WTC11 (cell line): ENCODE data around the gene HLCS. TPM values are rescaled to one million over a fixed set of nuclear protein-coding genes. Genes with fewer than 3 reads are reported as not detected.
A peak's percentile ranks its signal among the peaks of the same experiment; 100 is the strongest.

Experiments
- ATAC-seq: fragments of 200-7000 bp; cut with Tn5 transposase; 2 replicates; pipeline ENCODE4 v1.10.0; 2021; ENCODE audit warnings: mild to moderate bottlenecking, moderate library complexity
- CTCF ChIA-PET: fragments of 300-600 bp; sonication (Branson Sonifier 250); formaldehyde crosslinking; loops from one replicate; lab custom pipeline; 2021; ENCODE audit warnings: antibody characterized with exemption; lab: Charles Lee
- POLR2A ChIA-PET: fragments of 350-600 bp; sonication (Branson Sonifier 250); formaldehyde crosslinking; loops from one replicate; lab custom pipeline; 2021; ENCODE audit warnings: antibody characterized with exemption; lab: Charles Lee
- DNase-seq: peaks from one replicate; pipeline ENCODE4 v3.0.0; 2021; ENCODE audit warnings: low spot score
- H3K27ac Mint-ChIP-seq: 2 replicates; pipeline ENCODE4 v1.8.0; 2021; ENCODE audit warnings: mixed read lengths
- H3K27me3 Mint-ChIP-seq: 2 replicates; pipeline ENCODE4 v1.8.0; 2021; ENCODE audit warnings: low read depth, mild to moderate bottlenecking, moderate library complexity, mixed read lengths
- H3K36me3 Mint-ChIP-seq: 2 replicates; pipeline ENCODE4 v1.8.0; 2021; ENCODE audit warnings: mixed read lengths
- H3K4me1 Mint-ChIP-seq: 2 replicates; pipeline ENCODE4 v1.8.0; 2022; ENCODE audit warnings: mixed read lengths
- H3K4me3 Mint-ChIP-seq: 2 replicates; pipeline ENCODE4 v1.8.0; 2021; ENCODE audit warnings: mild to moderate bottlenecking, moderate library complexity, mixed read lengths
- H3K9me3 Mint-ChIP-seq: 2 replicates; pipeline ENCODE4 v1.8.0; 2021; ENCODE audit warnings: mixed read lengths
- ATF1 ChIP-seq: sonication (generic); formaldehyde crosslinking; IDR thresholded peaks from 2 replicates; pipeline ENCODE4 v1.8.1; 2023; ENCODE audit warnings: mild to moderate bottlenecking, moderate library complexity, missing genetic modification reagents
- ATF6 ChIP-seq: sonication (generic); formaldehyde crosslinking; IDR thresholded peaks from 2 replicates; pipeline ENCODE4 v1.8.1; 2023; ENCODE audit warnings: mild to moderate bottlenecking, missing genetic modification reagents
- CBFB ChIP-seq: sonication (generic); formaldehyde crosslinking; IDR thresholded peaks from 2 replicates; pipeline ENCODE4 v1.8.1; 2022; ENCODE audit warnings: mild to moderate bottlenecking, low read depth, missing genetic modification reagents
- CREB1 ChIP-seq: sonication (generic); formaldehyde crosslinking; IDR thresholded peaks from 2 replicates; pipeline ENCODE4 v1.8.0; 2023; ENCODE audit warnings: mild to moderate bottlenecking, missing genetic modification reagents
- CREM ChIP-seq: sonication (generic); formaldehyde crosslinking; IDR thresholded peaks from 2 replicates; pipeline ENCODE4 v1.8.1; 2022; ENCODE audit warnings: mild to moderate bottlenecking, missing genetic modification reagents, moderate library complexity
- CTCF ChIP-seq: fragments of 200-600 bp; IDR thresholded peaks from 2 replicates; pipeline ENCODE4 v1.8.0; 2022; ENCODE audit warnings: antibody characterized with exemption
- E2F1 ChIP-seq: sonication (generic); formaldehyde crosslinking; IDR thresholded peaks from 2 replicates; pipeline ENCODE4 v1.8.0; 2022; ENCODE audit warnings: mild to moderate bottlenecking, missing genetic modification reagents
- IRF1 ChIP-seq: sonication (generic); formaldehyde crosslinking; IDR thresholded peaks from 2 replicates; pipeline ENCODE4 v1.8.0; 2023; ENCODE audit warnings: missing genetic modification reagents
- JUN ChIP-seq: sonication (generic); formaldehyde crosslinking; IDR thresholded peaks from 2 replicates; pipeline ENCODE4 v1.8.0; 2023; ENCODE audit warnings: mild to moderate bottlenecking, missing genetic modification reagents
- MAX ChIP-seq: sonication (generic); formaldehyde crosslinking; IDR thresholded peaks from 2 replicates; pipeline ENCODE4 v1.8.0; 2022; ENCODE audit warnings: mild to moderate bottlenecking, missing genetic modification reagents
- NR1H2 ChIP-seq: sonication (generic); formaldehyde crosslinking; IDR thresholded peaks from 2 replicates; pipeline ENCODE4 v1.9.0; 2021; ENCODE audit warnings: mild to moderate bottlenecking, moderate library complexity, missing genetic modification reagents
- SP1 ChIP-seq: sonication (generic); formaldehyde crosslinking; conservative IDR thresholded peaks from 2 replicates; pipeline ENCODE4 v1.8.1; 2022; ENCODE audit warnings: missing genetic modification reagents
- TCF7 ChIP-seq: sonication (generic); formaldehyde crosslinking; IDR thresholded peaks from 2 replicates; pipeline ENCODE4 v1.8.0; 2022; ENCODE audit warnings: mild to moderate bottlenecking, low read depth, missing genetic modification reagents, moderate library complexity
- TP53 ChIP-seq: sonication (generic); formaldehyde crosslinking; IDR thresholded peaks from 2 replicates; pipeline ENCODE4 v1.8.1; 2023; ENCODE audit warnings: mild to moderate bottlenecking, missing genetic modification reagents
- ZNF138 ChIP-seq: sonication (generic); formaldehyde crosslinking; conservative IDR thresholded peaks from 2 replicates; pipeline ENCODE4 v1.8.1; 2022; ENCODE audit warnings: mild to moderate bottlenecking, moderate library complexity, missing genetic modification reagents
- ZNF219 ChIP-seq: sonication (generic); formaldehyde crosslinking; IDR thresholded peaks from 2 replicates; pipeline ENCODE4 v1.8.0; 2023; ENCODE audit warnings: missing genetic modification reagents, mild to moderate bottlenecking, borderline replicate concordance
- ZNF232 ChIP-seq: sonication (generic); formaldehyde crosslinking; IDR thresholded peaks from 2 replicates; pipeline ENCODE4 v1.8.0; 2022; ENCODE audit warnings: mild to moderate bottlenecking, missing genetic modification reagents
- ZNF423 ChIP-seq: fragments of 250-450 bp; sonication (Bioruptor Pico); IDR thresholded peaks from 2 replicates; pipeline ENCODE4 v2.1.2; 2022; ENCODE audit warnings: mild to moderate bottlenecking, moderate library complexity
- total RNA-seq: library from RNA; stranded (reverse); gene quantifications from 3 replicates; pipeline ENCODE4 v1.2.3, GENCODE V29; 2021
- TF ChIP-seq, protein P1 (sequence below): sonication (generic); formaldehyde crosslinking; IDR thresholded peaks from 2 replicates; pipeline ENCODE4 v1.8.1; 2023; ENCODE audit warnings: mild to moderate bottlenecking, moderate library complexity, missing genetic modification reagents
- TF ChIP-seq, protein P2 (sequence below): sonication (generic); formaldehyde crosslinking; IDR thresholded peaks from 2 replicates; pipeline ENCODE4 v1.8.0; 2023; ENCODE audit warnings: missing genetic modification reagents, mild to moderate bottlenecking, borderline replicate concordance

Gene HLCS
- total RNA-seq, 1 experiment from 2014 or later: 9.3 TPM

DNA sequence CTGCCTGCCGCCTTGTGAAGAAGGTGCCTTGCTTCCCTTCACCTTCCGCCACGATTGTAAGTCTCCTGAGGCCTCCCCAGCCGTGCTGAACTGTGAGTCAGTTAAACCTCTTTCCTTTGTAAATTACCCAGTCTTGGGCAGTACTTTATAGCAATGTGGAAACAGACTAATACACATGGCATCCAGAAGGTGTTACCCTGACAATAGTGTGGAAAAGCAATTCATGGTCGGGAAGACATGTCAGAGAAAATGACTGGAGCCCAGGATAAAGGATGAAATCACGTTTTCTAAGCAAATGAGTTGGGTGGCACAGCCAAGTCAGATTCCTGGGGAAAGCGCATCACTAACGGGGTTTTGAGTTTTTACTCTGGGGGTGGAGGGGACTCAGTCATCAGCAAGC is 76.4 kb downstream of the HLCS start:
- CTCF ChIA-PET: no interaction called here
- no peaks in the 10 kb centered on the region; the same call in 1 of the 2 replicates for H3K36me3 Mint-ChIP-seq
- no peaks in the 10 kb centered on the region for H3K27me3 Mint-ChIP-seq

More for the DNA sequence above, 76.4 kb downstream of the HLCS start:
- no peaks in the 10 kb centered on the region; the same call in 1 of the 2 replicates for H3K9me3 Mint-ChIP-seq
- no peak for DNase-seq
- TF ChIP-seq MAX (CRISPR knock-in tag) (no peak), TP53 (CRISPR knock-in tag) (no peak), JUN (no peak), E2F1 (no peak), ZNF232 (CRISPR knock-in tag) (no peak), ATF1 (no peak), SP1 (CRISPR knock-in tag) (no peak), IRF1 (CRISPR knock-in tag) (no peak), CTCF (no peak), CBFB (no peak), ZNF219 (CRISPR knock-in tag) (no peak), ATF6 (CRISPR knock-in tag) (no peak), ZNF423 (no peak), CREB1 (CRISPR knock-in tag) (no peak), NR1H2 (CRISPR knock-in tag) (no peak), TCF7 (CRISPR knock-in tag) (no peak), CREM (CRISPR knock-in tag) (no peak), ZNF138 (no peak)
- TF ChIP-seq, protein P1, sequence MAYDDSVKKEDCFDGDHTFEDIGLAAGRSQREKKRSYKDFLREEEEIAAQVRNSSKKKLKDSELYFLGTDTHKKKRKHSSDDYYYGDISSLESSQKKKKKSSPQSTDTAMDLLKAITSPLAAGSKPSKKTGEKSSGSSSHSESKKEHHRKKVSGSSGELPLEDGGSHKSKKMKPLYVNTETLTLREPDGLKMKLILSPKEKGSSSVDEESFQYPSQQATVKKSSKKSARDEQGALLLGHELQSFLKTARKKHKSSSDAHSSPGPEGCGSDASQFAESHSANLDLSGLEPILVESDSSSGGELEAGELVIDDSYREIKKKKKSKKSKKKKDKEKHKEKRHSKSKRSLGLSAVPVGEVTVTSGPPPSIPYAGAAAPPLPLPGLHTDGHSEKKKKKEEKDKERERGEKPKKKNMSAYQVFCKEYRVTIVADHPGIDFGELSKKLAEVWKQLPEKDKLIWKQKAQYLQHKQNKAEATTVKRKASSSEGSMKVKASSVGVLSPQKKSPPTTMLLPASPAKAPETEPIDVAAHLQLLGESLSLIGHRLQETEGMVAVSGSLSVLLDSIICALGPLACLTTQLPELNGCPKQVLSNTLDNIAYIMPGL (CRISPR knock-in tag): no peak
- TF ChIP-seq, protein P2, sequence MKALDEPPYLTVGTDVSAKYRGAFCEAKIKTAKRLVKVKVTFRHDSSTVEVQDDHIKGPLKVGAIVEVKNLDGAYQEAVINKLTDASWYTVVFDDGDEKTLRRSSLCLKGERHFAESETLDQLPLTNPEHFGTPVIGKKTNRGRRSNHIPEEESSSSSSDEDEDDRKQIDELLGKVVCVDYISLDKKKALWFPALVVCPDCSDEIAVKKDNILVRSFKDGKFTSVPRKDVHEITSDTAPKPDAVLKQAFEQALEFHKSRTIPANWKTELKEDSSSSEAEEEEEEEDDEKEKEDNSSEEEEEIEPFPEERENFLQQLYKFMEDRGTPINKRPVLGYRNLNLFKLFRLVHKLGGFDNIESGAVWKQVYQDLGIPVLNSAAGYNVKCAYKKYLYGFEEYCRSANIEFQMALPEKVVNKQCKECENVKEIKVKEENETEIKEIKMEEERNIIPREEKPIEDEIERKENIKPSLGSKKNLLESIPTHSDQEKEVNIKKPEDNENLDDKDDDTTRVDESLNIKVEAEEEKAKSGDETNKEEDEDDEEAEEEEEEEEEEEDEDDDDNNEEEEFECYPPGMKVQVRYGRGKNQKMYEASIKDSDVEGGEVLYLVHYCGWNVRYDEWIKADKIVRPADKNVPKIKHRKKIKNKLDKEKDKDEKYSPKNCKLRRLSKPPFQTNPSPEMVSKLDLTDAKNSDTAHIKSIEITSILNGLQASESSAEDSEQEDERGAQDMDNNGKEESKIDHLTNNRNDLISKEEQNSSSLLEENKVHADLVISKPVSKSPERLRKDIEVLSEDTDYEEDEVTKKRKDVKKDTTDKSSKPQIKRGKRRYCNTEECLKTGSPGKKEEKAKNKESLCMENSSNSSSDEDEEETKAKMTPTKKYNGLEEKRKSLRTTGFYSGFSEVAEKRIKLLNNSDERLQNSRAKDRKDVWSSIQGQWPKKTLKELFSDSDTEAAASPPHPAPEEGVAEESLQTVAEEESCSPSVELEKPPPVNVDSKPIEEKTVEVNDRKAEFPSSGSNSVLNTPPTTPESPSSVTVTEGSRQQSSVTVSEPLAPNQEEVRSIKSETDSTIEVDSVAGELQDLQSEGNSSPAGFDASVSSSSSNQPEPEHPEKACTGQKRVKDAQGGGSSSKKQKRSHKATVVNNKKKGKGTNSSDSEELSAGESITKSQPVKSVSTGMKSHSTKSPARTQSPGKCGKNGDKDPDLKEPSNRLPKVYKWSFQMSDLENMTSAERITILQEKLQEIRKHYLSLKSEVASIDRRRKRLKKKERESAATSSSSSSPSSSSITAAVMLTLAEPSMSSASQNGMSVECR (CRISPR knock-in tag): no peak
- H3K4me3 Mint-ChIP-seq: no peak overlapping the region
- H3K27ac Mint-ChIP-seq: peak overlapping the region; percentile 67; the same call in 1 of the 2 replicates
- H3K4me1 Mint-ChIP-seq: peaks cover 18% of the 10 kb centered on the region
- POLR2A ChIA-PET: no interaction called here
- no peak for ATAC-seq
